ENCODE measurements around the gene CSRP1.
"Not testable (repeated sequence)": the region's sequence is repeated elsewhere in the genome, so short reads cannot be mapped to it uniquely, and the experiment has no call there.

CSRP1 gene

DNA sequence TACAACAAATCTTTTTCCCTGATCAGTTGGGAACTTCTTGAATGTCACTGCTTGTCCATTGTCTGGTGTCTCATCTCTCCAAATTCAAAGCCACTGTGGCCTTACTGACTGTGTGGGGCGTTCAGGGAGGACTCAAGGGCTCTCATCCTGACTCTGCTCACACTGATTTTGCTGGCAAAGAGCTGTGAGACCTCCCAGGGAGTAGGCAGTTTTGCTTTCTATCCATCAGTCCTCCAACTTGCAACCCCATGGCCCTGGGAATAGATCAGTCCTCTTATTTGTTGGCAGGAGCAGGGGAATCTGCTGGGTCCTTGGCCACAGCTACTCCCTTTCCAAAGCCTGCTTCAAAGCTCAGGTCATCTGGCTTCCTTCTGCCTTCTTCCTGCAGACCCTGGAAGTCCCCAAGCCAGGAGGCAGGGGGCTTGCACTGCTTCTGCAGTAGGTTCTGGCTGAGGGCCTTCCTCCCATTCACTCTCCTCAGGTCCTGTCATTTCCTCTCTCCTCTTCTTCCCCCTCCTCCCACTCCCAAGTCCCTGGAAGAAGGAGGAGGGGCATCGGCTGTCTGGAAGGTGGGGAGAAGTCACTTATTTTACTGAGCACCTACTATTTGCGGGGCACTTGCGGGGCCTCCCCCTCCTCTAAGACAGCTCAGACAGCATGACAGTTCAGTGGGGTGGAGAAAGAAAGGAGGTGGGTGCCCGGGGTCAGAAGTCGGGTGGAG is 31.1 kb upstream of the CSRP1 start:
- no peak for DNase-seq

GRCh38 chr1:201537467-201537866 is 30.5 kb upstream of the CSRP1 start:
- DNase-seq: no peak

DNA sequence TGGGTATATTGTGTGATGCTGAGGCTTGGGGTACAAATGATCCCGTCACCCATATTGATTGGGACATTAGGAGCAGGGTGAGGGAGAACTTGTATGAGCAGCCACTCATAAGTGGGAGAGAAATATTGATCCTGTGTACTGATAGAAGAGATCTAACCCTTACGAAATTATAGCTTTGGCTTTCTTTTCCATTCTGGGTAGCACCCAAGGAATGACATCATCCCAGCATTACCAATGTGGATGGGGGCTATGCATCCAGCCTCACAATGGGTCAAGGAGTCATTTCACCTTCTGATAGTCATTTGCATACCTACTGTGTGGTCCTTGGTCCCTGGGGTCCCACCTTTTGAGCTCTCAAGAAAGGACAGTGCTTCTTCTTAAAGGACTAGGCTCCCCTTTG is 30.1 kb upstream of the CSRP1 start:
- no peak for DNase-seq

- no peak for DNase-seq
These were observed 29.6 kb upstream of the CSRP1 start for GRCh38 chr1:201536558-201536957.

DNA sequence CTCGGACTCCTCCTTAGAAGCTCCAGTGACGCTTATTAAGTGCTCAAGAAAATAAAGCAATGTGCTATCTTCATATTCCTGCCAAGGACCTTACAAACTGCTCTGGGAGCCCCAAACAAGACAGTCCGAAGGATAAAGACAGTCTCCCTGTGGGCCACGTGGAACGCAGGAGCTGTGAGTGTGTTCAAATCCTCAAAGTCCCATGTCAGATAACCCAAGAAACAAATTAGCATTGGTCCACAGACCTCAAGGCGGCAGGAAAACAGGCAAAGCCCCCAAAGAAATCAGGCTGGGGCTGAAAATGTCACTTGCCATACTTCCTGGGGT is 29.0 kb upstream of the CSRP1 start:
- DNase-seq: no peak

DNA sequence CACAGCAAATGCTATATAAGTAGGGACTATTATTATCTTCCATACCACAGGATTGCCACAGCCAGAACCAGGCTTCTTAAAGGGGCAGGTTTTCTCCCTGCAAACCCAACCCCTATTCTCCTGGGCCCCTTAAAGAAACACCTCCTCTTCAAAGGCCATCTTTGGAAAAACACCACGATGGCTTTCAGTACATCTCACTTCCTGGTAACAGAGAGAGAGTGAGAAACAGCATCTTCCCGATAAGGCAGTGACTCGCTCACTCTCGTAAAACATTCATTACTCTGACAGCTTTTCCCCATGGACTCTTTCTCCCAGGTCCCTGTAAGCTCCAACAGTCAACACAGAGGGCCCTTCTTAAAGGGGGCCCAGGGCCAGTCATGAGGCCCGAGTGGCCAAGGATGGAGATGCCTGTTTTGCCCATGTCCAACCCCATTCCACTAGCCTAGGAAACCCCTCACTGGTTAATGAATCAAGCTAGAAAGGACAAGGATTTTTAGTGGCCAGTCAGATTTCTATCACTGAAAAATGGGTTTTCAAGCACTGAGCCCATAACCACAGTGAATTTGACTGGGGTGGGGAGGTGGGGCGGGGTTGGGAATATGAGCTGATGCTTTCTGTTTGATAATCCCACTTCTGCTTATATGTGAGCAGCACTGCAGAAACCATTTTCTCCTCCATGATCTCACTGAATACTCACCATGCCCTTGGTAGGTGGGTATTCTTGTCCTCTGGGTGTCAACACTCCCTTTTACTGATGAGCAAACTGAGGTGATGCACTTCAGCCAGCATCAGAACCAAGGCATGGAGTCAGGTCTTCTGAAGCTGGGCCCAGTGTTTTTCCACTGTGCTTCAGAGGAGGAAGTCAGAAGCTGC is 28.4 kb upstream of the CSRP1 start:
- peak; percentile 74 for DNase-seq

- no peak for DNase-seq
These were observed 26.9 kb upstream of the CSRP1 start for GRCh38 chr1:201533836-201534235.

GRCh38 chr1:201531551-201532425 is 24.9 kb upstream of the CSRP1 start:
- peak; percentile 67 for DNase-seq

DNA sequence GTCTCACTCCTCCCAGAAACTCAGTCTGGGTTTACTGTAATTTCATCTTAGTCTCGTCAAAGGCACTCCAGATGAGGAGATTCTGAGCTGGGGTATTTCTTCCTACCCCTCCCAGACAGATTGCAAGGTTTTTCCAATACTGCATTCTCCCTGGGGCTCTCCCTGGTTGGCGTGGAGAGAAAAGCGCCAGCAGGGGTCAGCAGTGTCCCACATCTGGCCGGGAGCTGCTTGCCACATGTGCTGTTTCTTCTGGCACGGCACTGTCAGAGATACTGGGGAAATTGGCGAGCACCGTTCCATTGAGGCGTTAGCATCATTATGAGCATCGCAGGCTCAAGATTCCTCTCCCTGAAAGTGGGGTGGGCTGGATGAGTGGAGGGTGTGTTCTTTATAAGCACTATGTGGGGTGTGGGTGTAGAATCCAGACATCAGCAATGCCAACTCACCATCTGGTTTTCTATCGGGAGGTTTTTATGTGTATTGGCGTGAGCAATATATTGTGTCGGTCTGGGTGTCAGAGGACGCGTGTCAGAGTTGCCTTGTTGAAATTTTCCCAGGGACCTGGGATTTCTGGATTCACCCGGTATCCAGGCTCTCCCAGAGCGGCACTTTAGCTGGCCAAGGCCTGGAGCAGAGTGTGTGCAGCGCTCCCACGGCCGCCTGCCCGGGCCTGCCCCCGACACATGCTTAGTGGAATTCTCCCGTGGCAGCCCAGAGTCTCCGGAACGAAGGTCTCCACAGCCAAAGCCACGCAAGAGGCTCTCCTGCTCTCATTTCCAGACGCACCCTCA is 24.0 kb upstream of the CSRP1 start:
- peak; percentile 36 for DNase-seq

- DNase-seq: no peak
These were observed 21.8 kb upstream of the CSRP1 start for GRCh38 chr1:201528631-201529252.

DNA sequence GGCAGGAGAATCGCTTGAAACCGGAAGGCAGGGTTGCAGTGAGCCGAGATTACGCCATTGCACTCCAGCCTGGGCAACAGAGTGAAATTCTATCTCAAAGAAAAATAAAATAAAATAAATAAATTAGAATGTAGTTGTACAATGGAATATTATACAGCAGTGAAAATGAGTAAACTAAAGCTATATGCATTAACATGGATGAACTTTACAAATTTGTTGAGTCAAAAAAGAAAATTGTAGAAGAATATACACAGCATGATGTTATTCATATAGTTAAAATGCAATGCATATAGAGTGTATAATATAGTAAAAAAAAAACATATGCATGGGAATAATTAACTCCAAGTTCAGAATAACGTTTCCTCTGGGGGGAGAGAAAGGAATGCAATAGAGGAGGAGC is 21.0 kb upstream of the CSRP1 start:
- DNase-seq: no peak

GRCh38 chr1:201525193-201525778 is 18.4 kb upstream of the CSRP1 start:
- no peak for DNase-seq

- not testable (repeated sequence) for DNase-seq
These were observed 13.2 kb upstream of the CSRP1 start for GRCh38 chr1:201520046-201520575.

GRCh38 chr1:201518071-201518470 is 11.1 kb upstream of the CSRP1 start:
- DNase-seq: no peak

- DNase-seq: no peak
These were observed 10.7 kb upstream of the CSRP1 start for GRCh38 chr1:201517631-201518030.

GRCh38 chr1:201516511-201517127 is 9.7 kb upstream of the CSRP1 start:
- no peak for DNase-seq

DNA sequence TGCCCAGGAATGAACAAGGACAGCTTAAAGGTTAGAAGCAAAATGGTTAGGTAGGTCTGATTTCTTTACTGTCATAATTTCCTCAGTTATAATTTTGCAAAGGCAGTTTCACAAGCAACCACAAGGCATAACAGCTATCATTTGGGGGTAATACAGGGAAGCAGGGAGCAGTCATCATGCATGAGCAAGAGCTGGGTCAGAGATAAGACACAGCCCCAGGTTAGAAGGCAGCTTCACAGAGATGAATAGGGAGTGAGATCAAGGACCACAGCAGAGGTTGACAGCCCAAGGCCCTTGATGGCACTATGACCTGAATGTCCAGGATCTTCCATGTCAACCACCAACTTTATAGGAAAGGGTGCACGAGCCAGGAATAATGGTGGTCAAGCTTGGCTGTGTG is 9.0 kb upstream of the CSRP1 start:
- no peak for DNase-seq

- no peak for DNase-seq
These were observed 8.3 kb upstream of the CSRP1 start for GRCh38 chr1:201515062-201515750.

- no peak for DNase-seq
These were observed 7.5 kb upstream of the CSRP1 start for GRCh38 chr1:201514466-201514865.

DNA sequence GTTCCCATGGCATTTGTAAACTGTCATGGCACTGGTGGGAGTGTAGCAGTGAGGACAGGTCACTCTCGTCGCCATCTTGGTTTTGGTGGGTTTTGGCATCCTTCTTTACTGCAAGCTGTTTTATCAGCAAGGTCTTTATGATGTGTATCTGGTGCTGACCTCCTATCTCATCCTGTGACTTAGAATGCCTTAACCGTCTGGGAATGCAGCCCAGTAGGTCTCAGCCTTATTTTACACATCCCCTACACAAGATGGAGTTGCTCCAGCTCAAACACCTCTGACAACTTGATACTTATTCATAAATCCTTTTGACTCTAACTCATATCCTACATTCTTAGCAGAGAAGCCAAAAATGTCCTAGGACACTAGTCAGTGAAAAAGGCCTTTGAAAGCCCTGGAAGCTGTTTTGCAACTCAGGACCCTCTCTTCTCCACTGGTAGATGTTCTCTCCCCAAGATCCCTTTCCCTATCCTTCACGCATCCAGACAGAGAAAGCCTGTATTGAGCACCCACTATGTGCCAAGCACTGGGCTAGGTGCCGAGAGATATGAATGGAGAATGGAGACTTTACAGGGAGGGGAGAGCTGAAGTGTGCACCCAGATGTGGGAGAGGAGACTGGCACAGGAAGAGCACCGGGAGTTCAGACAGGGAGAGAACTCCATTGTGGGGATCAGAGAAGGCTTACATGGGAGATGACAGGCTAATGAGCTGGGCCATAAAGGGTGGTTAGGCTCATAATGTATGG is 6.7 kb upstream of the CSRP1 start:
- no peak for DNase-seq
